HG03439 (cell line): Measurements from ENCODE around the gene PDZD8.
A peak's percentile ranks its signal among the peaks of the same experiment; 100 is the strongest.
"Not testable (repeated sequence)": the region's sequence is repeated elsewhere in the genome, so short reads cannot be mapped to it uniquely, and the experiment has no call there.

Experiments used
- ATAC-seq: cut with Tn5 transposase; IDR thresholded peaks from one replicate; pipeline ENCODE4 v1.9.1; 2021; ENCODE audit warnings: mild to moderate bottlenecking, moderate library complexity; ENCODE audit not compliant: unreplicated experiment

PDZD8 gene

DNA sequence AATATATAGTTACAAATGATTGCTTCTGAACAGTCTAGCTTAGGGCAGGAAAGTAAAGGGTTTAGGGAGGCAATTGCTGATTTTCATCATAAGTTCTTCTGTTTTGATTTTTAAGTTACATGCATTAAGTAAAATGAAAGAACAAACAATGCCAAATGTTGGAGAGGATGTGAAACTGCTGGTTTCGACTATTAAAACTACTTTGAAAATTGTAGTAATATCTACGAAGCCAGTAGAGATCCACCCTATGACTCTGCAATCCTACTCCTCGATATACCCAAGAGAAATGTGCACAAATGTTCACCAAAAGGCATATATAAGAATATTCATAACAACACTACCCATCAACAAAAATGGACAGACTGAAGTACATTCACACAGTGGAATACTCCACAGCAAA, 24.3 kb downstream of the PDZD8 start:
- ATAC-seq, result peak; percentile 64

DNA sequence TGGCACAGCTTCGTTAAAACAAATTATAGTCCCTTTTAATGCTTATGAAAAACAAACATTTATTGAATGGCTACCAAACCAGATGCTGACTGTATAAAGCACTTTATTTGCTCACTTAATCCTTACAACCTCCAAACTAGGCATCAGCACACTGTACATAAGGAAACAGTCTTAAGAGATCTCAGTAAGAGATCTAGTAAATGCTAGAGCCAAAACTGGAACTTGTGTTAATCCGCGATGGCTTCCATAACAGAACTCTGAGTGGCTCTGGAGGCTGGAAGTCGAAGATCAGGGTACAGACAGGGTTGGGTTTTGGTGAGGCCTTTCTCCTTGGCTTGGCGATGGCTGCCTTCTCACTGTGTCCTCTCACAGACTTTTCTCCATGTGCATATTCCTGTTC, 27.0 kb downstream of the PDZD8 start:
- no peak for ATAC-seq

- no peak for ATAC-seq
Observed at GRCh38 chr10:117346574-117346973, 28.7 kb downstream of the PDZD8 start.

DNA sequence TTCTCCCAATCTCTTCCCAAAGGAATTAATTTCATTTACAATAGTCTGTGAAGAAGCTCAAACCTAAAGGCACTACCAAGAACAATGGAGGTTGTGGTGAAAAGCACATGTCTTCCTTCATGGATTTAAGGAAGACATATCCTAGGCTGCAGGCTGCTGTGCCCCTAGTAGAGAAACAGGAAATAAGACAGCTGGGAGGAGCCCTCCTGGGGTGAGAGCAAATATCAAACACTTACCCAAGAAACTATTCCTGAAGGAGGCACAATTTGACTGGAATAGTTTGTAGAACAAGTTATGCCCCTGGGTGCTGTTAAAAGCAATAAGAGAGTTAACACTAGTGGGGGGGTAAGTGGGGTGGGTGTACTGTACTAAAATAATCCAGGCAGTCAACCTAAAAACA, 30.1 kb downstream of the PDZD8 start:
- ATAC-seq, result no peak

GRCh38 chr10:117342641-117343040, 32.6 kb downstream of the PDZD8 start:
- no peak for ATAC-seq

DNA sequence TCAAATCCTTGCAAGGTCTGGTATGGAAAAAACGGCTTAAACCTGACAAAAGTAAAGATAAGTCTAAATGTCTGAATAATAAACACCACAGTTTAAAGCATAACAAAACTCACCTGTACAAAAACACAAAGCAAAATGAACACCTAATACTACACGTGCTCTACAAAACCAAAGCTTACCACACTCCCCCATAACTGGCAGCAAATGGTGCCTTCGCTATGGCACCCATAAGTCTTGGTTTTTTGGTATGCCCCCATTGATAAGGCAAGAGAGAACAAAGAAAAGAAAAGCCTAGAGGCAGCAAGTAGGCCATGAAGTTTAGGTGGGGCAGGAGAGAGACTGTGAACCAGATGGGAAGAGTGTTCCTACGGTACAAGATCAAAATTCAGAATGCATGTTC, 34.2 kb downstream of the PDZD8 start:
- ATAC-seq, result no peak

DNA sequence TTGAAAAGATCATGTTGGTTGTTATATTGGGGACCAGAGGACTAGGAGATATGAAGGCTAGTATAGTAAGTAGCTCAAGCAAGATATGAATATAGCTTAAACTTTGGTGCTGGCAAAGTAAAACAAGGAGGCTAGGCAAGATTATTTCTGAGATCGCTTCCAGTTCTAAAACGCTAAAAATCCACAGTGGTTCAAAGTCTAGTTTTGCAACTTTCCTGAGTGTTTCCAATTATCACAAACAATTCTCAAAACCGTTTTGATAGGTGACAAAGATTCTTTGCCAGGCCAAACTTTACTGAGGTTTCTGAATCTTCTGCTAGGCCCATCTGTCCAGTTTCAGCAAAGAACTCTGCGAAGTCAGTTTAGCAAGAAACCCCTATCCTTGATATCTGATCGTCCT, 35.3 kb downstream of the PDZD8 start:
- no peak for ATAC-seq

- no peak for ATAC-seq
Observed at GRCh38 chr10:117339578-117339977, 35.7 kb downstream of the PDZD8 start.

GRCh38 chr10:117334926-117335325, 40.3 kb downstream of the PDZD8 start:
- no peak for ATAC-seq

DNA sequence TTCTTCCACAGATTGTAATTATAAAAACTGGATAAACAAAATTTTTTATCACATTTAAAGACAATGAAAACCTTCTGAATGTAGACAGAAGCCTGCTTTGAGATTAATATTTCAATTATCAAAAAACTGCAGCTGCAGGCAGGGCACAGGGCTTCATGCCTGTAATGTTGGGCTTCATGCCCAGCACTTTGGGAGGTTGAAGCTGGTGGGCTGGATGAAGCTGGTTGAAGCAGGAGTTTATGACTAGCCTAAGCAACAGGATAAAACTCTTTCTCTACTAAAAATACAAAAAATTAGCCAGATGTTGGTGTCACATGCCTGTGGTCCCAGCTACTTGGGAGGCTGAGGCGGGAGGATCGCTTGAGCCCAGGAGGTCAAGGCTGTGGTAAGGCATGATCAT, 41.2 kb downstream of the PDZD8 start:
- ATAC-seq, result no peak

GRCh38 chr10:117327262-117327661, 48.0 kb downstream of the PDZD8 start:
- ATAC-seq, result no peak

- no peak for ATAC-seq
Observed at GRCh38 chr10:117324367-117324766, 50.9 kb downstream of the PDZD8 start.

DNA sequence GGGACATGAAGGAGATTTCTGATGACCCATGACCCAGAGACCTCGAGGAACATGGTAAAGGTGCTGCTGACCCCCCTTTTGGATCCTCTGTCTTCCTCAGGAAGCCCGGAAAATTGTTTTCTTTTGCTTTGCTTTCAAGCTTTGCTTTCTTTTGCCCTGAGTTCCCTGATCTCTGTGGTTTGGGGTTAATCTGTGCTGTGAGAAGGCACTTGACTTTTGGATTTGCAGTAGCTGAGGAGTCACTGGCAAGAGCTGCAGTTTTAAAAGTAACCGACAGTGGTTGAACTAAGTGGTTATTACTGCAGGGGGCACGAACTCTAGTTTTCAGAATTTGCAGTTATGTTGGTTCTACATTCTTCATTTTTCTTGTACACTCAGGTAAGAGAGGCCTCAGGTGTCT, 53.0 kb downstream of the PDZD8 start:
- ATAC-seq, result no peak

DNA sequence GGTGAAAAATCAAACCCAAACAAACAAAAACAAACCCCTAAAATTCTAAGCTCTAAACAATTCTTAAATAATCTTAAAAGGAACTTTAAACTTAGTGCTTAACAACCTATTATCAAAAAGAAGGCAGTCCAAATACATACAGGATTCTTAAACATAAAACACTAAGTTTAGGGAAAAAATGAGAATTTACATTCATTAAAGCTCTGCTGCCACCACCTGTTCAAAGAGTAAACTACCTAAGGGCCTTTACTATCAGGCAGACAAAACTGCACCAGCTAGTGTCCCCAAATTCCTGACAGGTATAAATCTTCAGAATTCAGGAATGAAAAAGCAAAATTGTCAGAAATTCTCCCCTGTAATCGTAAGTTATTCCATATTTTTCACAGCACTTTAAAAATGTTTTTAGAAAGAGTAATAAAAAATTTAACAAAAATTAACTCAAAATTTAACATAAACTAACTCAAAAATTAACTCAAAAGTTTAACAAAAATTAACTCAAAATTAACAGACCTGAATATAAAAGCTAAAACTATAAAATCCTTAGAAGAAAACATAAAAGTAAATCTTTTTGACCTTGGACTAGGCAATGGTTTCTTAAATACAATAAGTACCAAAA, 55.1 kb downstream of the PDZD8 start:
- no peak for ATAC-seq

DNA sequence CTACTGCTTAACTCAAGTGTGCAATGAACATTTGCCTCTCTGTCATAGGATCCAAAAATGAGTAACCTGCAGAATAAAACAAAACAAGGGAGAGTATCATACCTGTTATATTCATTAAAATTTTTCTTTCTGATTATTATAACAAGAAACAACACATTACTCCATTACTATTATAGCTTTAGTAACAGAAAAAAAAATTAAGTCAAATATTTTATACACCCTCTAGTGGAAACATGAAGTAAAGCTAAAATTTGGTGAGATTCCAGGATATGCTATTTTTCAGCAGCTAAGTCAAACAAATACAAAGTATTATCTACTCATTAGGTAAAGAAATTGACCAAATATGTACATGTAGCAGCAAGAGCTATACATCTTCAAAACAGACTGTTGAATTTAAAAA, 56.3 kb downstream of the PDZD8 start:
- no peak for ATAC-seq

- no peak for ATAC-seq
Observed at GRCh38 chr10:117316701-117317100, 58.5 kb downstream of the PDZD8 start.

GRCh38 chr10:117313641-117314040, 61.6 kb downstream of the PDZD8 start:
- no peak for ATAC-seq

GRCh38 chr10:117312430-117312829, 62.8 kb downstream of the PDZD8 start:
- ATAC-seq, result no peak

DNA sequence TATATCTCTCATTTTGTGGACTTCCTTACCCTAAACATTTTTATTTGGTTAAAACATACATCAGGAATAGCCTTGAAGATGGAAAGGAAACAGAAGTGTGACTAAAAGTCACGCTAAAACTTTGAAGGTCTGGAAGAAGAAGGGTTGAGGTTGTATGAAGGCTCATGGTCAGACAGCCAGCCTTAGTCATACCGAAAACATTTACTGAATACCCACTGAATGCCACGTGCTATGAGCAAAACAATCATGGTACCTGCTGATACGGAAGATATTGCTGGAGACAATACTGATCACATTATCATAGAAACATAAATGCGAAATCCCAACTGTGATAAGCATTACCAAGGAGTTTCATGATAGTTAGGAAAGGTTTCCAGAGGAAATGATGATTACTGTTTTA, 64.0 kb downstream of the PDZD8 start:
- no peak for ATAC-seq

GRCh38 chr10:117306674-117307073, 68.6 kb downstream of the PDZD8 start:
- ATAC-seq, result no peak

DNA sequence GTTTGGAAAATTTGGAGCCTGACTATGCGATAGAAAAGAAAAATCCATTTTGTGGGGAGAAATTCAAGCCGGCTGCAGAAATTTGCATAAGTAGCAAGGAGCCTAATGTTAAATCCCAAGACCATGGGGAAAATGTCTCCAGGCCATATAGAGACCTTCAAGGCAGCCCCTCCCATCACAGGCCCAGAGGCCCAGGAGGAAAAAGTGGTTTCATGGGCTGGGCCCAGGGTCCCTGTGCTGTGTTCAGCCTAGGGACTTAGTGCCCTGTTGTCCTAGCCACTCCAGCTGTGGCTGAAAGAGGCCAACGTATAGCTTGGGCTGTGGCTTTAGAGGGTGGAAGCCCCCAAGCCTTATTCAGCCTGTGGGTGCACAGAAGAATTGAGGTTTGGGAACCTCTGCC, 71.8 kb downstream of the PDZD8 start:
- ATAC-seq, result not testable (repeated sequence)

DNA sequence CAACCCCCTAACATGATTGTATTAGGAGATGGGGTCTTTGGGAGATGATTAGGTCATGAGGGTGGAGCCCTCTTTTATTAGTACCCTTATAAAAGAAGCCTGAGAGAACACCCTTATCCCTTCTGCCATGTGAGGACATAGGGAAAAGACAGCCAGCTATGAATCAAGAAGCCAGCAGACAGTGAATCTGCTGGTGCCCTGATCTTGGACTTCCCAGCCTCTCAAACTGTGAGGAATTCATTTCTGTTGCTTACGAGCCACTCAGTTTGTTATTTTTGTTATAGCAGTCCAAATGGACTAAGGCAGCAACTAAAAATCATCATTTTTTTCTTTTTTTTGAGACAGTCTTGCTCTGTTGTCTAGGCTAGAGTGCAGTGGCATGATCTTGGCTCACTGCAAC, 74.6 kb downstream of the PDZD8 start:
- no peak for ATAC-seq

DNA sequence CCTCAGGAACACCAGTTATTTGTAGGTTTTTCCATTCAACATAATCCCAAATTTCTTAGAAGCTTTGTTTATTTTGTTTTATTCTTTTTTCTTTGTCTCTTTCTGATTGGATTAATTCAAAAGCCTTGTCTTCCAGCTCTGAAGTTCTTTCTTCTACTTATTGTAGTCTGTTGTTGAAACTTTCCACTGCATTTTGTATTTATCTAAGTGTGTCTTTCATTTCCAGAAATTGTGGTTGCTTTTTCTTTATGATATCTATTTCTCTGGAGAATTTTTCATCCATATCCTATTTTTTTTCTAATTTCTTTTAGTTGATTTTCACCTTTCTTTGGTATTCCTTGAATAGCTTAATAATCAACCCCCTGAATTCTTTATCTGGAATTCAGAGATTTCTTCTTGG, 75.8 kb downstream of the PDZD8 start:
- no peak for ATAC-seq

GRCh38 chr10:117298219-117298618, 77.0 kb downstream of the PDZD8 start:
- ATAC-seq, result no peak
